Adrenal gland (tissue), 19 donors: ENCODE data around the gene MYL6B. TPM values are rescaled to one million over a fixed set of nuclear protein-coding genes. Genes with fewer than 3 reads are reported as not detected.

ENCODE experiments used
- DNase-seq, 7 donors: peaks; one replicate each; pipeline ENCODE4 v3.0.0-alpha.2; 2019 to 2020
- H3K27ac ChIP-seq, 5 donors: fragments of 200-600 bp; sonication (generic) in 4 of 5; 1 replicate in 3 of 5; 2 replicates in 2 of 5; pipeline versions ENCODE4 v1.5.1 to v1.8.0; 2016 to 2020; ENCODE audit warnings: mild to moderate bottlenecking in 1 of 5
- H3K27me3 ChIP-seq: fragments of 200-600 bp; 2 replicates; pipeline ENCODE4 v1.8.0; 2021
- H3K36me3 ChIP-seq, 2 donors: fragments of 200-600 bp; replicated peaks in 1 of 2; 1 replicate in 1 of 2; 2 replicates in 1 of 2; pipeline versions ENCODE4 v1.5.1 to v1.8.0; 2018 to 2022
- H3K4me1 ChIP-seq, 2 donors: fragments of 200-600 bp; replicated peaks in 1 of 2; 1 replicate in 1 of 2; 2 replicates in 1 of 2; pipeline versions ENCODE4 v1.5.1 to v1.8.0; 2018 to 2021
- H3K4me3 ChIP-seq, 4 donors: fragments of 200-600 bp; sonication (generic) in 3 of 4; one replicate each; pipeline ENCODE4 v1.5.1; 2016 to 2018
- H3K9me3 ChIP-seq, 3 donors: fragments of 200-600 bp; sonication (generic) in 1 of 3; replicated peaks in 1 of 3; 1 replicate in 2 of 3; 2 replicates in 1 of 3; pipeline versions ENCODE4 v1.5.1 to v1.8.0; 2016 to 2021
- CTCF ChIP-seq, 6 experiments: fragments of 450-650 bp in 4 of 6; fragments of 200-600 bp in 2 of 6; sonication (generic) in 1 of 6; IDR thresholded peaks; 1 replicate in 5 of 6; 2 replicates in 1 of 6; pipeline versions ENCODE4 v1.5.1 to v1.8.0; 2016 to 2021; ENCODE audit warnings: antibody characterized with exemption in 6 of 6, mild to moderate bottlenecking in 2 of 6, moderate library complexity in 1 of 6
- POLR2A ChIP-seq, 2 donors: fragments of 450-650 bp; IDR thresholded peaks; one replicate each; pipeline ENCODE4 v1.6.1; 2017; ENCODE audit warnings: antibody characterized with exemption in 2 of 2, mild to moderate bottlenecking in 2 of 2, moderate library complexity in 1 of 2
- WGBS, 4 donors: extraction: QIAGEN DNeasy Blood & Tissue Kit in 2 of 4; methylation state at CpG; one replicate each; pipeline versions ENCODE4 v1.1.5 to v1.1.7; 2013 to 2017; 5-methylcytosine and 5-hydroxymethylcytosine counted together
- intact Hi-C, 2 donors: fragments of 100-400 bp; cut with DNase I; formaldehyde crosslinking; loops; one replicate each; pipeline versions ENCODE4 v1.14.1 to v1.15.0; 2022 to 2023
- long read RNA-seq, 10 donors: library from polyadenylated mRNA in 3 of 10; unstranded in 2 of 10; stranded (forward) in 1 of 10; transcript quantifications; one replicate each; pipeline ENCODE4 v2.0.0 and lab custom pipeline, GENCODE V29; 2021 to 2026
- polyA plus RNA-seq, 3 donors: library from polyadenylated mRNA; stranded (reverse); fragments of 200-250 nt in 2 of 3; fragments of 350-450 nt in 1 of 3; fragmentation: Illumina TruSeq in 1 of 3; extraction: RNeasy Lipid Tissue Mini Kit (QIAGEN cat#74804) in 1 of 3; gene quantifications; one replicate each; pipeline ENCODE4 v1.2.3, GENCODE V29; 2013 to 2014
- total RNA-seq, 9 donors: library from RNA; depleted of rRNA in 4 of 9; stranded (reverse); fragments of >200 nt in 4 of 9; fragments of 120-200 nt in 1 of 9; fragmentation: NEBNext Ultra II Directional in 1 of 9; extraction: Animal tissue kit (Norgen Biotek cat#: 25700) in 1 of 9; gene quantifications; one replicate each; pipeline versions ENCODE4 v1.1.0 to v1.2.4, GENCODE V29; 2013 to 2023
- donor health status: healthy with polysubstance abuse.
- donor health status: Bipolar disorder and iron deficiency.
- donor health status: DM: yes; HTN: yes; CAD: no.
- donor health status: DM: no; HTN: no; CAD: no.
- donor health status: DM: no; HTN: no; CAD: no.
- donor health status: DM: yes; HTN: yes; CAD: no.

The MYL6B gene
- total RNA-seq: 10 to 100 TPM; 28.0 to 89.3 (median 66.8) TPM
- polyA plus RNA-seq: 100 to 1,000 TPM in 2 of 3 donors, 10 to 100 TPM in 1; 33.4 to 129 (median 118) TPM
- long read RNA-seq, donor 1, partial matches to known transcripts: 11 of 36 reads
- long read RNA-seq, donor 1, other reads (novel, unspliced or antisense): 18 of 36 reads
- long read RNA-seq, donor 2, partial matches to known transcripts: 0 of 16 reads
- long read RNA-seq, donor 2, other reads (novel, unspliced or antisense): 11 of 16 reads
- long read RNA-seq, donor 3, partial matches to known transcripts: 5 of 18 reads
- long read RNA-seq, donor 3, other reads (novel, unspliced or antisense): 9 of 18 reads
- long read RNA-seq, donor 4, transcript MYL6B-208 (3 exons, 322 nt): major isoform, 9 of 26 reads
- long read RNA-seq, donor 4, partial matches to known transcripts: 3 of 26 reads
- long read RNA-seq, donor 4, other reads (novel, unspliced or antisense): 13 of 26 reads
- long read RNA-seq, donor 5, transcript MYL6B-208 (3 exons, 322 nt): major isoform, 7 of 24 reads
- long read RNA-seq, donor 5, partial matches to known transcripts: 4 of 24 reads
- long read RNA-seq, donor 5, other reads (novel, unspliced or antisense): 9 of 24 reads
- long read RNA-seq, donor 6, transcript MYL6B-208 (3 exons, 322 nt): major isoform, 7 of 21 reads
- long read RNA-seq, donor 6, partial matches to known transcripts: 3 of 21 reads
- long read RNA-seq, donor 6, other reads (novel, unspliced or antisense): 8 of 21 reads
- long read RNA-seq, donor 7, partial matches to known transcripts: 0 of 19 reads
- long read RNA-seq, donor 7, other reads (novel, unspliced or antisense): 11 of 19 reads
- long read RNA-seq, donor 8, partial matches to known transcripts: 28 of 55 reads
- long read RNA-seq, donor 8, other reads (novel, unspliced or antisense): 23 of 55 reads
- long read RNA-seq, donor 9, transcript MYL6B-208 (3 exons, 322 nt): major isoform, 6 of 44 reads
- long read RNA-seq, donor 9, partial matches to known transcripts: 29 of 44 reads
- long read RNA-seq, donor 9, other reads (novel, unspliced or antisense): 7 of 44 reads
- long read RNA-seq, donor 10, partial matches to known transcripts: 0 of 11 reads
- long read RNA-seq, donor 10, other reads (novel, unspliced or antisense): 7 of 11 reads

- WGBS, 4 donors: 0 to 2% (median 1%) methylated on average over 13 to 37 of the region's 37 CpGs
Observed at GRCh38 chr12:56152132-56152755, at the start of gene MYL6B. Gene MYL6B (plus strand): TSS chr12:56152587. CDS start chr12:56153919, 1,332 bp downstream.

GRCh38 chr12:56102683-56103065 lies 49.7 kb upstream of the MYL6B start:
- no peaks in the 10 kb centered on the region for H3K9me3 ChIP-seq
- intact Hi-C loops: loop anchor here in 1 of 2 donors (5.0 kb wide), 1 partner anchor 50 kb away; no protein-coding TSS in a partner anchor
- WGBS, 4 donors: 79 to 92% (median 88%) methylated on average over 1 of the region's 1 CpG
- H3K27ac ChIP-seq: no peak overlapping the region
- no peak overlapping the region for H3K4me3 ChIP-seq
- no peaks in the 10 kb centered on the region for H3K27me3 ChIP-seq
- peaks cover 17 to 20% of the 10 kb centered on the region in 2 donors for H3K4me1 ChIP-seq
- no peak for TF ChIP-seq POLR2A (IDR thresholded peaks at IDR 0.05)
- TF ChIP-seq CTCF (IDR thresholded peaks at IDR 0.05): no peak
- no peak for DNase-seq
- peaks cover 0 to 11% of the 10 kb centered on the region in 2 donors for H3K36me3 ChIP-seq

More at GRCh38 chr12:56152132-56152755, at the start of gene MYL6B:
- no peaks in the 10 kb centered on the region for H3K36me3 ChIP-seq
- peaks cover 17 to 29% of the 10 kb centered on the region in 2 donors for H3K4me1 ChIP-seq
- H3K27me3 ChIP-seq: no peaks in the 10 kb centered on the region
- peak; percentile 94 to 97 (median 96) for DNase-seq
- intact Hi-C loops: no loop called here
- no peaks in the 10 kb centered on the region for H3K9me3 ChIP-seq
- no peak for TF ChIP-seq CTCF (IDR thresholded peaks at IDR 0.05)
- TF ChIP-seq POLR2A (IDR thresholded peaks at IDR 0.05): peak in 1 of 2 donors; percentile 57
- peak within 1 kb of the TSS in 3 of 4 donors; percentile 20 to 59 (median 38) for H3K4me3 ChIP-seq
- peak within 1 kb of the TSS; percentile 80 to 97 (median 95) for H3K27ac ChIP-seq

GRCh38 chr12:56103066-56103711 lies 49.2 kb upstream of the MYL6B start:
- intact Hi-C loops: loop anchor here in 1 of 2 donors (5.0 kb wide), 1 partner anchor 51 kb away; no protein-coding TSS in a partner anchor
- Histone ChIP-seq H3K36me3 (peaks cover 0 to 16% of the 10 kb centered on the region in 2 donors), H3K27me3 (no peaks in the 10 kb centered on the region), H3K9me3 (no peaks in the 10 kb centered on the region), H3K4me3 (peak overlapping the region in 1 of 4 donors; percentile 93), H3K27ac (peak overlapping the region in 1 of 5 donors; percentile 79), H3K4me1 (peaks cover 17 to 20% of the 10 kb centered on the region in 2 donors)
- TF ChIP-seq POLR2A (IDR thresholded peaks at IDR 0.05) (no peak), CTCF (IDR thresholded peaks at IDR 0.05) (no peak)
- 58 to 64% (median 60%) methylated on average over 6 of the region's 6 CpGs for WGBS, 4 donors
- no peak for DNase-seq
